Sigmoid colon (tissue), 4 donors: ENCODE measurements around the gene DAB2.

Source experiments
- EP300 ChIP-seq, 4 donors: sonication (generic); formaldehyde crosslinking; IDR thresholded peaks; one replicate each; pipeline ENCODE4 v1.6.1; 2017; ENCODE audit warnings: antibody characterized with exemption in 4 of 4
- POLR2A ChIP-seq, 2 donors: fragments of 450-650 bp; IDR thresholded peaks; one replicate each; pipeline ENCODE4 v1.6.1; 2016; ENCODE audit warnings: antibody characterized with exemption in 2 of 2, mild to moderate bottlenecking in 2 of 2, moderate library complexity in 2 of 2
- POLR2AphosphoS5 ChIP-seq, 4 donors: sonication (generic); formaldehyde crosslinking; IDR thresholded peaks; one replicate each; pipeline ENCODE4 v1.6.1; 2017; ENCODE audit warnings: antibody characterized with exemption in 4 of 4
- TF ChIP-seq, protein P1 (sequence below), 4 experiments: fragments of 450-650 bp in 3 of 4; fragments of 200-600 bp in 1 of 4; IDR thresholded peaks; one replicate each; pipeline ENCODE4 v1.5.1; 2016 to 2019; ENCODE audit warnings: antibody characterized with exemption in 4 of 4, mild to moderate bottlenecking in 3 of 4, moderate library complexity in 2 of 4

- TF ChIP-seq, protein P1, sequence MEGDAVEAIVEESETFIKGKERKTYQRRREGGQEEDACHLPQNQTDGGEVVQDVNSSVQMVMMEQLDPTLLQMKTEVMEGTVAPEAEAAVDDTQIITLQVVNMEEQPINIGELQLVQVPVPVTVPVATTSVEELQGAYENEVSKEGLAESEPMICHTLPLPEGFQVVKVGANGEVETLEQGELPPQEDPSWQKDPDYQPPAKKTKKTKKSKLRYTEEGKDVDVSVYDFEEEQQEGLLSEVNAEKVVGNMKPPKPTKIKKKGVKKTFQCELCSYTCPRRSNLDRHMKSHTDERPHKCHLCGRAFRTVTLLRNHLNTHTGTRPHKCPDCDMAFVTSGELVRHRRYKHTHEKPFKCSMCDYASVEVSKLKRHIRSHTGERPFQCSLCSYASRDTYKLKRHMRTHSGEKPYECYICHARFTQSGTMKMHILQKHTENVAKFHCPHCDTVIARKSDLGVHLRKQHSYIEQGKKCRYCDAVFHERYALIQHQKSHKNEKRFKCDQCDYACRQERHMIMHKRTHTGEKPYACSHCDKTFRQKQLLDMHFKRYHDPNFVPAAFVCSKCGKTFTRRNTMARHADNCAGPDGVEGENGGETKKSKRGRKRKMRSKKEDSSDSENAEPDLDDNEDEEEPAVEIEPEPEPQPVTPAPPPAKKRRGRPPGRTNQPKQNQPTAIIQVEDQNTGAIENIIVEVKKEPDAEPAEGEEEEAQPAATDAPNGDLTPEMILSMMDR (IDR thresholded peaks at IDR 0.05) = no peak
- no peak for TF ChIP-seq EP300 (IDR thresholded peaks at IDR 0.05)
- no peak for TF ChIP-seq POLR2A (IDR thresholded peaks at IDR 0.05)
- no peak for TF ChIP-seq POLR2AphosphoS5 (IDR thresholded peaks at IDR 0.05)
Observed at GRCh38 chr5:39340506-39340905, 84.3 kb downstream of the DAB2 start.
